ENCODE measurements around the gene CIP2A.
"Not testable (repeated sequence)": the region's sequence is repeated elsewhere in the genome, so short reads cannot be mapped to it uniquely, and the experiment has no call there.

Gene CIP2A

GRCh38 chr3:108589081-108589997 lies at the start of gene CIP2A, which contains the start of gene DZIP3:
Gene CIP2A (minus strand): TSS chr3:108589438. CDS start chr3:108589375, 63 bp downstream.
Gene DZIP3 (plus strand): TSS chr3:108589722. CDS start chr3:108605407, 15,685 bp downstream.
- peaks cover 9% of the 10 kb centered on the region for H3K4me1 ChIP-seq (ENCODE audit: control insufficient read depth, insufficient read depth, low read length)
- H3K27ac ChIP-seq (ENCODE audit: low read depth, low read length) = peak within 1 kb of the TSS; percentile 96
- peak within 1 kb of the TSS; percentile 97 for H3K4me3 ChIP-seq (ENCODE audit: low read length)
- no peaks in the 10 kb centered on the region for H3K36me3 ChIP-seq (ENCODE audit: control insufficient read depth, insufficient read depth, low read length)
- H3K9ac ChIP-seq (ENCODE audit: low read length) = peak within 1 kb of the TSS; percentile 94
- no peaks in the 10 kb centered on the region for H3K27me3 ChIP-seq (ENCODE audit: control insufficient read depth, insufficient read depth, low read length)

- Histone ChIP-seq H3K27ac (ENCODE audit: low read depth, low read length) (no peak overlapping the region), H3K4me1 (ENCODE audit: control insufficient read depth, insufficient read depth, low read length) (no peaks in the 10 kb centered on the region), H3K36me3 (ENCODE audit: control insufficient read depth, insufficient read depth, low read length) (no peaks in the 10 kb centered on the region)
These were observed 40.7 kb upstream of the CIP2A start for GRCh38 chr3:108629974-108630373.

GRCh38 chr3:108623504-108623903 lies 34.3 kb upstream of the CIP2A start:
- no peak overlapping the region for H3K9ac ChIP-seq (ENCODE audit: low read length)
- H3K4me1 ChIP-seq (ENCODE audit: control insufficient read depth, insufficient read depth, low read length) = no peaks in the 10 kb centered on the region
- no peak overlapping the region for H3K4me3 ChIP-seq (ENCODE audit: low read length)
- no peaks in the 10 kb centered on the region for H3K27me3 ChIP-seq (ENCODE audit: control insufficient read depth, insufficient read depth, low read length)
- H3K36me3 ChIP-seq (ENCODE audit: control insufficient read depth, insufficient read depth, low read length) = no peaks in the 10 kb centered on the region
- H3K27ac ChIP-seq (ENCODE audit: low read depth, low read length) = no peak overlapping the region

More at GRCh38 chr3:108629974-108630373, 40.7 kb upstream of the CIP2A start:
- H3K4me3 ChIP-seq (ENCODE audit: low read length) = no peak overlapping the region
- H3K27me3 ChIP-seq (ENCODE audit: control insufficient read depth, insufficient read depth, low read length) = no peaks in the 10 kb centered on the region
- no peak overlapping the region for H3K9ac ChIP-seq (ENCODE audit: low read length)

- no peaks in the 10 kb centered on the region for H3K27me3 ChIP-seq (ENCODE audit: control insufficient read depth, insufficient read depth, low read length)
- H3K27ac ChIP-seq (ENCODE audit: low read depth, low read length) = no peak overlapping the region
- no peak overlapping the region for H3K4me3 ChIP-seq (ENCODE audit: low read length)
- H3K36me3 ChIP-seq (ENCODE audit: control insufficient read depth, insufficient read depth, low read length) = no peaks in the 10 kb centered on the region
- no peak overlapping the region for H3K9ac ChIP-seq (ENCODE audit: low read length)
- H3K4me1 ChIP-seq (ENCODE audit: control insufficient read depth, insufficient read depth, low read length) = no peaks in the 10 kb centered on the region
These were observed 31.0 kb upstream of the CIP2A start for GRCh38 chr3:108620250-108620649.

- not testable (repeated sequence) for H3K4me3 ChIP-seq (ENCODE audit: low read length); H3K4me1 ChIP-seq (ENCODE audit: control insufficient read depth, insufficient read depth, low read length); H3K27me3 ChIP-seq (ENCODE audit: control insufficient read depth, insufficient read depth, low read length); H3K9ac ChIP-seq (ENCODE audit: low read length); H3K36me3 ChIP-seq (ENCODE audit: control insufficient read depth, insufficient read depth, low read length); H3K27ac ChIP-seq (ENCODE audit: low read depth, low read length)
These were observed 26.9 kb upstream of the CIP2A start for GRCh38 chr3:108616090-108616489.

GRCh38 chr3:108610651-108611050 lies 21.4 kb upstream of the CIP2A start:
- Histone ChIP-seq H3K4me3 (ENCODE audit: low read length) (no peak overlapping the region), H3K36me3 (ENCODE audit: control insufficient read depth, insufficient read depth, low read length) (no peaks in the 10 kb centered on the region), H3K27me3 (ENCODE audit: control insufficient read depth, insufficient read depth, low read length) (no peaks in the 10 kb centered on the region), H3K27ac (ENCODE audit: low read depth, low read length) (no peak overlapping the region), H3K4me1 (ENCODE audit: control insufficient read depth, insufficient read depth, low read length) (no peaks in the 10 kb centered on the region), H3K9ac (ENCODE audit: low read length) (no peak overlapping the region)

GRCh38 chr3:108608750-108609149 lies 19.5 kb upstream of the CIP2A start:
- no peak overlapping the region for H3K9ac ChIP-seq (ENCODE audit: low read length)
- no peak overlapping the region for H3K4me3 ChIP-seq (ENCODE audit: low read length)
- H3K27ac ChIP-seq (ENCODE audit: low read depth, low read length) = no peak overlapping the region
- H3K4me1 ChIP-seq (ENCODE audit: control insufficient read depth, insufficient read depth, low read length) = no peaks in the 10 kb centered on the region
- H3K27me3 ChIP-seq (ENCODE audit: control insufficient read depth, insufficient read depth, low read length) = no peaks in the 10 kb centered on the region
- H3K36me3 ChIP-seq (ENCODE audit: control insufficient read depth, insufficient read depth, low read length) = no peaks in the 10 kb centered on the region

- H3K27ac ChIP-seq (ENCODE audit: low read depth, low read length) = no peak overlapping the region
- no peaks in the 10 kb centered on the region for H3K27me3 ChIP-seq (ENCODE audit: control insufficient read depth, insufficient read depth, low read length)
- no peak overlapping the region for H3K4me3 ChIP-seq (ENCODE audit: low read length)
- H3K36me3 ChIP-seq (ENCODE audit: control insufficient read depth, insufficient read depth, low read length) = no peaks in the 10 kb centered on the region
- H3K4me1 ChIP-seq (ENCODE audit: control insufficient read depth, insufficient read depth, low read length) = no peaks in the 10 kb centered on the region
- H3K9ac ChIP-seq (ENCODE audit: low read length) = no peak overlapping the region
These were observed 16.3 kb upstream of the CIP2A start for GRCh38 chr3:108605491-108605890.

- no peak overlapping the region for H3K27ac ChIP-seq (ENCODE audit: low read depth, low read length)
- no peak overlapping the region for H3K4me3 ChIP-seq (ENCODE audit: low read length)
- no peaks in the 10 kb centered on the region for H3K4me1 ChIP-seq (ENCODE audit: control insufficient read depth, insufficient read depth, low read length)
- no peaks in the 10 kb centered on the region for H3K36me3 ChIP-seq (ENCODE audit: control insufficient read depth, insufficient read depth, low read length)
- no peaks in the 10 kb centered on the region for H3K27me3 ChIP-seq (ENCODE audit: control insufficient read depth, insufficient read depth, low read length)
- H3K9ac ChIP-seq (ENCODE audit: low read length) = no peak overlapping the region
These were observed 15.8 kb upstream of the CIP2A start for GRCh38 chr3:108605028-108605427.

GRCh38 chr3:108603691-108604090 lies 14.5 kb upstream of the CIP2A start:
- no peaks in the 10 kb centered on the region for H3K4me1 ChIP-seq (ENCODE audit: control insufficient read depth, insufficient read depth, low read length)
- no peak overlapping the region for H3K4me3 ChIP-seq (ENCODE audit: low read length)
- H3K27ac ChIP-seq (ENCODE audit: low read depth, low read length) = no peak overlapping the region
- H3K9ac ChIP-seq (ENCODE audit: low read length) = no peak overlapping the region
- H3K27me3 ChIP-seq (ENCODE audit: control insufficient read depth, insufficient read depth, low read length) = no peaks in the 10 kb centered on the region
- H3K36me3 ChIP-seq (ENCODE audit: control insufficient read depth, insufficient read depth, low read length) = no peaks in the 10 kb centered on the region

GRCh38 chr3:108602935-108603294 lies 13.7 kb upstream of the CIP2A start:
- H3K9ac ChIP-seq (ENCODE audit: low read length) = no peak overlapping the region
- no peaks in the 10 kb centered on the region for H3K27me3 ChIP-seq (ENCODE audit: control insufficient read depth, insufficient read depth, low read length)
- H3K36me3 ChIP-seq (ENCODE audit: control insufficient read depth, insufficient read depth, low read length) = no peaks in the 10 kb centered on the region
- no peak overlapping the region for H3K27ac ChIP-seq (ENCODE audit: low read depth, low read length)
- no peak overlapping the region for H3K4me3 ChIP-seq (ENCODE audit: low read length)
- H3K4me1 ChIP-seq (ENCODE audit: control insufficient read depth, insufficient read depth, low read length) = no peaks in the 10 kb centered on the region

GRCh38 chr3:108602249-108602934 lies 13.2 kb upstream of the CIP2A start:
- Histone ChIP-seq H3K9ac (ENCODE audit: low read length) (no peak overlapping the region), H3K27ac (ENCODE audit: low read depth, low read length) (no peak overlapping the region), H3K4me3 (ENCODE audit: low read length) (no peak overlapping the region), H3K4me1 (ENCODE audit: control insufficient read depth, insufficient read depth, low read length) (no peaks in the 10 kb centered on the region), H3K27me3 (ENCODE audit: control insufficient read depth, insufficient read depth, low read length) (no peaks in the 10 kb centered on the region), H3K36me3 (ENCODE audit: control insufficient read depth, insufficient read depth, low read length) (no peaks in the 10 kb centered on the region)
